ENCODE results near the gene HOOK2. TPM values are rescaled to one million over a fixed set of nuclear protein-coding genes. Genes with fewer than 3 reads are reported as not detected.
A peak's percentile ranks its signal among the peaks of the same experiment; 100 is the strongest.
"Not testable (repeated sequence)": the region's sequence is repeated elsewhere in the genome, so short reads cannot be mapped to it uniquely, and the experiment has no call there.

HOOK2 gene
- total RNA-seq (10 to 100 TPM; 16.6 to 37.5 (median 22.3) TPM), polyA plus RNA-seq (1 to 10 TPM; 4.0 to 5.3 TPM), total RNA-seq (43.6 reads per million, percentile 68 among the genes with 10 or more reads in this experiment)

- Mint-ChIP-seq H3K27me3 (no peaks in the 10 kb centered on the region), H3K4me3 (peak within 1 kb of the TSS; percentile 69 to 89 (median 80)), H3K4me1 (peaks cover 13 to 33% (median 28%) of the 10 kb centered on the region in 7 donors), H3K27ac (peak within 1 kb of the TSS; percentile 53 to 91 (median 82)), H3K9me3 (peaks cover 0 to 2% (median 0%) of the 10 kb centered on the region in 11 donors), H3K36me3 (no peaks in the 10 kb centered on the region)
- Histone ChIP-seq H3K9me3 (ENCODE audit: control insufficient read depth in 2 of 3, low read length in 3 of 3) (no peaks in the 10 kb centered on the region), H3K27me3 (ENCODE audit: control insufficient read depth in 2 of 2, insufficient read depth in 2 of 2, low read length in 2 of 2) (no peaks in the 10 kb centered on the region), H3K4me1 (ENCODE audit: control insufficient read depth in 2 of 2, insufficient read depth in 2 of 2, low read length in 2 of 2) (peaks cover 9 to 21% of the 10 kb centered on the region in 2 donors), H3K36me3 (ENCODE audit: control insufficient read depth in 2 of 3, insufficient read depth in 3 of 3, low read length in 3 of 3) (no peaks in the 10 kb centered on the region), H3K4me3 (ENCODE audit: low read length) (peak within 1 kb of the TSS; percentile 64), H3K27ac (ENCODE audit: low read depth, low read length) (peak within 1 kb of the TSS; percentile 90)
- DNase-seq (peak in 3 of 9 donors; percentile 40 to 64 (median 43)), ATAC-seq (peak; percentile 9)
- intact Hi-C loops (cut with micrococcal nuclease) = loop anchor here in 1 of 2 donors (1.0 to 2.0 kb wide), 6 partner anchors 9 to 163 kb away; partner anchors contain the start of genes CALR, GCDH and GET3
- POLR2A ChIA-PET = interaction anchor here (0.6 to 12.9 kb wide), 6 partner anchors 9 to 73 kb away, joined by 3 to 621 read pairs (median 4); partner anchors contain the start of gene JUNB
- CTCF ChIA-PET = interaction anchor here (0.5 to 7.7 kb wide), 6 partner anchors 9 to 72 kb away, joined by 3 to 169 read pairs (median 23); partner anchors contain the start of genes JUNB, PRDX2 and THSD8
These were observed at the start of gene HOOK2 for GRCh38 chr19:12774588-12775555. HOOK2 (minus strand) TSS chr19:12775552; CDS start chr19:12775449, 103 bp downstream.

GRCh38 chr19:12821761-12822160 lies 46.4 kb upstream of the HOOK2 start:
- ChIA-PET CTCF (interaction anchor here (0.7 to 0.8 kb wide), 2 partner anchors 25 to 133 kb away, joined by 3 read pairs; no protein-coding TSS in a partner anchor), POLR2A (interaction anchor here (1.0 kb wide), 2 partner anchors 19 to 24 kb away, joined by 4 read pairs; no protein-coding TSS in a partner anchor)
- Histone ChIP-seq H3K4me3 (ENCODE audit: low read length) (no peak overlapping the region), H3K9me3 (ENCODE audit: control insufficient read depth in 2 of 3, low read length in 3 of 3) (no peaks in the 10 kb centered on the region), H3K27ac (ENCODE audit: low read depth, low read length) (no peak overlapping the region), H3K4me1 (ENCODE audit: control insufficient read depth in 2 of 2, insufficient read depth in 2 of 2, low read length in 2 of 2) (no peaks in the 10 kb centered on the region), H3K27me3 (ENCODE audit: control insufficient read depth in 2 of 2, insufficient read depth in 2 of 2, low read length in 2 of 2) (no peaks in the 10 kb centered on the region), H3K36me3 (ENCODE audit: control insufficient read depth in 2 of 3, insufficient read depth in 3 of 3, low read length in 3 of 3) (no peaks in the 10 kb centered on the region)
- no peak for DNase-seq
- intact Hi-C loops (cut with micrococcal nuclease) = no loop called here
- ATAC-seq = no peak
- H3K27me3 Mint-ChIP-seq = peaks cover 14 to 20% (median 17%) of the 10 kb centered on the region in 5 donors
- H3K9me3 Mint-ChIP-seq = peaks cover 0 to 5% (median 0%) of the 10 kb centered on the region in 11 donors
- H3K36me3 Mint-ChIP-seq = peaks cover 0 to 4% (median 0%) of the 10 kb centered on the region in 5 donors
- no peak overlapping the region for H3K4me3 Mint-ChIP-seq
- H3K27ac Mint-ChIP-seq = no peak overlapping the region
- peaks cover 4 to 10% (median 9%) of the 10 kb centered on the region in 7 donors for H3K4me1 Mint-ChIP-seq

GRCh38 chr19:12817810-12818209 lies 42.5 kb upstream of the HOOK2 start:
- peak overlapping the region in 1 of 9 donors; percentile 62 for H3K27ac Mint-ChIP-seq
- CTCF ChIA-PET, H3K9me3 Mint-ChIP-seq: not testable (repeated sequence)

GRCh38 chr19:12817188-12817587 lies 41.8 kb upstream of the HOOK2 start:
- H3K36me3 Mint-ChIP-seq = peaks cover 0 to 17% (median 6%) of the 10 kb centered on the region in 5 donors
- H3K4me3 Mint-ChIP-seq; DNase-seq; CTCF ChIA-PET; intact Hi-C loops (cut with micrococcal nuclease); H3K4me3 ChIP-seq (ENCODE audit: low read length); ATAC-seq; H3K4me1 Mint-ChIP-seq; H3K27ac ChIP-seq (ENCODE audit: low read depth, low read length); H3K9me3 ChIP-seq (ENCODE audit: control insufficient read depth in 2 of 3, low read length in 3 of 3); H3K36me3 ChIP-seq (ENCODE audit: control insufficient read depth in 2 of 3, insufficient read depth in 3 of 3, low read length in 3 of 3); H3K4me1 ChIP-seq (ENCODE audit: control insufficient read depth in 2 of 2, insufficient read depth in 2 of 2, low read length in 2 of 2); H3K27me3 Mint-ChIP-seq; H3K9me3 Mint-ChIP-seq; H3K27me3 ChIP-seq (ENCODE audit: control insufficient read depth in 2 of 2, insufficient read depth in 2 of 2, low read length in 2 of 2); H3K27ac Mint-ChIP-seq: not testable (repeated sequence)
- POLR2A ChIA-PET = interaction anchor here (0.7 kb wide), 1 partner anchor 11 kb away, joined by 4 read pairs; the partner anchor contains the start of gene RNASEH2A

More at GRCh38 chr19:12817810-12818209, 42.5 kb upstream of the HOOK2 start:
- ATAC-seq; H3K9me3 ChIP-seq (ENCODE audit: control insufficient read depth in 2 of 3, low read length in 3 of 3); H3K27ac ChIP-seq (ENCODE audit: low read depth, low read length); H3K27me3 ChIP-seq (ENCODE audit: control insufficient read depth in 2 of 2, insufficient read depth in 2 of 2, low read length in 2 of 2); H3K27me3 Mint-ChIP-seq; DNase-seq; H3K4me1 Mint-ChIP-seq; intact Hi-C loops (cut with micrococcal nuclease); H3K36me3 ChIP-seq (ENCODE audit: control insufficient read depth in 2 of 3, insufficient read depth in 3 of 3, low read length in 3 of 3); H3K4me3 Mint-ChIP-seq; POLR2A ChIA-PET; H3K4me3 ChIP-seq (ENCODE audit: low read length); H3K4me1 ChIP-seq (ENCODE audit: control insufficient read depth in 2 of 2, insufficient read depth in 2 of 2, low read length in 2 of 2): not testable (repeated sequence)
- peaks cover 0 to 16% (median 5%) of the 10 kb centered on the region in 5 donors for H3K36me3 Mint-ChIP-seq

GRCh38 chr19:12815088-12815487 lies 39.7 kb upstream of the HOOK2 start:
- peaks cover 0 to 17% (median 6%) of the 10 kb centered on the region in 5 donors for H3K36me3 Mint-ChIP-seq
- Histone ChIP-seq H3K27ac (ENCODE audit: low read depth, low read length) (no peak overlapping the region), H3K4me3 (ENCODE audit: low read length) (no peak overlapping the region), H3K4me1 (ENCODE audit: control insufficient read depth in 2 of 2, insufficient read depth in 2 of 2, low read length in 2 of 2) (no peaks in the 10 kb centered on the region), H3K9me3 (ENCODE audit: control insufficient read depth in 2 of 3, low read length in 3 of 3) (no peaks in the 10 kb centered on the region), H3K27me3 (ENCODE audit: control insufficient read depth in 2 of 2, insufficient read depth in 2 of 2, low read length in 2 of 2) (no peaks in the 10 kb centered on the region), H3K36me3 (ENCODE audit: control insufficient read depth in 2 of 3, insufficient read depth in 3 of 3, low read length in 3 of 3) (peaks cover 0 to 10% (median 0%) of the 10 kb centered on the region in 3 experiments)
- POLR2A ChIA-PET = no interaction called here
- ATAC-seq (no peak), DNase-seq (no peak)
- H3K27me3 Mint-ChIP-seq = no peaks in the 10 kb centered on the region
- no peak overlapping the region for H3K27ac Mint-ChIP-seq
- H3K9me3 Mint-ChIP-seq = no peaks in the 10 kb centered on the region
- no peaks in the 10 kb centered on the region for H3K4me1 Mint-ChIP-seq
- CTCF ChIA-PET = interaction anchor here (0.8 kb wide), 1 partner anchor 58 kb away, joined by 3 read pairs; no protein-coding TSS in a partner anchor
- intact Hi-C loops (cut with micrococcal nuclease) = no loop called here
- H3K4me3 Mint-ChIP-seq = no peak overlapping the region

All from naive thymus-derived CD4-positive, alpha-beta T cell (primary cell).